Measurements from ENCODE around the gene RNASE11. TPM values are rescaled to one million over a fixed set of nuclear protein-coding genes. Genes with fewer than 3 reads are reported as not detected.
"Not testable (repeated sequence)": the region's sequence is repeated elsewhere in the genome, so short reads cannot be mapped to it uniquely, and the experiment has no call there.

Gene RNASE11
- total RNA-seq: not detected

GRCh38 chr14:20587489-20588154 is at the start of gene RNASE11:
TSS of gene RNASE11 (minus strand) at chr14:20588001.
- FAIRE-seq (no peak), DNase-seq (ENCODE audit: low spot score in 2 of 2) (no peak)

DNA sequence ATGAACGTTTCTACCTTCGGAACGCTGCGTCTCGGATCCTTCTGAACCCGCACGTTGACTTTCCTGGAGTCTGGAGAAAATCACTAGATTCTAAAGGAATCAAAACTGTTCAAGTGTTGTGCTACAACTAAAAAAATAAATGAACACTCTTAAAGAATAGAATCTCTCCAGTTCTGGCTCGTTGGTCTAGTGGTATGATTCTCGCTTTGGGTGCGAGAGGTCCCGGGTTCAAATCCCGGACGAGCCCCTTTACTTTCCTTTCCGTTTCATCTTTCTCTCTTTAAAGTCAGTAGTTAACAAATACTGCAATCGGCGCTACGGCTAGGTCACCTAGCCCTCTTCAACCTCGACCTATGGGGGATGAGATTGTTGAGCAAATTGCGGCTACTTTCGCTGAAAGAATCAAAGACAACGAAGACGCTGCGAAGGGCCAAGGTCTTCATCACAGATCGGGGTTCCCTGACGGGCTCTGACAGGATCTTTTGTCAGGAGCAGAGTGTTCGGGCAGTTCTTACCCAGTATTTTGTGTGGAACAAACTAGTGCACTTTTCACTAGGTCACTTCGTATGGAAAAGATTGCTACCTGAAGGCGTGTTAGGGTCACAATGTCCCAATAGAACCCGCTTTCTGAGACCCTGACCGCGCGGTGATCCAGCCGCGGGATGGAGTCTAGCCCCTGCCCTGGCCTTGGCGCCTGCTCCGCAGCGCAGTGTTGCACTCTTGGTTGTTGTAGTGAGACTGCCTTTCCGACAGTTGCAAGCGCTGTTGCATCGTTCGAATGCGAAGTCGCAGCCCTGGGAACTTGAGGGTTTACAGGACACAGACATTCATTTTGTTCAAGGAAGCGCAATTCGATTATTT is 45.3 kb upstream of the RNASE11 start:
- DNase-seq (ENCODE audit: low spot score in 2 of 2) (no peak), FAIRE-seq (no peak)

DNA sequence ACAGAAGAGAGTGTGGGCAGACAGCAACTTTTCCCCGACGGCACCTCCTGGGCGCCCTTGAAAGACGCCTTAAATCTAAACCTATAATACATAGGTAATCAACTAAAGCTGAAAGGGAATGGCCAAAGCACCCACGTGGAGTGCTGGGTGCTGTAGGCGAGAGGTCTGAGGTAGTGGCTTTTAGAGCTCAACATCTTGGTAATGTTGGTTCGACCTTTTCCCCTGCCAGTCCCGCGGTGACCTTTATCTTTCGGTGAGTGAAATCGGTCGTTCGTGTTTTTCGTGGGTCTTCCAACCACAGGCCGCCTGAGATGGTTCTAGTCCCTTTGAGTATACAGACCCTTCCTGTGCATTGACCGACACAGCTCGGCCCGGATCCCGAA is 44.6 kb upstream of the RNASE11 start:
- DNase-seq (ENCODE audit: low spot score in 2 of 2) (no peak), FAIRE-seq (no peak)

DNA sequence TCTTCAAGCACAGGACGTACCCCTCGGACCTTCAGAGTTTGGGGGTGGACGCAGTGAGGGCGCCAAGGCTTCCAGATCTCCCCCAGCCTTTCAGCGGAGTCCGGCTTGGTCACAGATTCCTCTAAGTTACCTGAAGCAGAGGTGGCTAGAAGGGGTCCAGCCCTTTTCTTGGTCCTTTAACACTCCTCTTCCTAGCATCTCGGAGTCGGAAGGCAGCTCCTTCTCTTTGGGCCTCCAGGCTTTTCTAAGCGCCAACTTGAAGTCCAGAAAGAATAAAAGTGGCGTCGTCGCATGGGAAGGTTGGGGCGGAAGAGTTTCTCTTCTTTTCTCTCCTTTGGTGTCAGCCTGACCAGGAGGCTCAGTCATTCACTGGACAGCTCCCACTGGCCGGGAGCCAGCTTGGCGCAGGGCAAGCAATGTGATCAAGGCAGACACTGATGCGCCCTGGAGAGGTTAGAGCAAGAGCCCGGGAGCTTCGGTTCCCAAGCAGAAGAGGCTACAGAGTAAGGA is 44.1 kb upstream of the RNASE11 start:
- FAIRE-seq (no peak), DNase-seq (ENCODE audit: low spot score in 2 of 2) (no peak)

GRCh38 chr14:20631023-20631879 is 43.5 kb upstream of the RNASE11 start:
- FAIRE-seq: no peak
- no peak for DNase-seq (ENCODE audit: low spot score in 2 of 2)

DNA sequence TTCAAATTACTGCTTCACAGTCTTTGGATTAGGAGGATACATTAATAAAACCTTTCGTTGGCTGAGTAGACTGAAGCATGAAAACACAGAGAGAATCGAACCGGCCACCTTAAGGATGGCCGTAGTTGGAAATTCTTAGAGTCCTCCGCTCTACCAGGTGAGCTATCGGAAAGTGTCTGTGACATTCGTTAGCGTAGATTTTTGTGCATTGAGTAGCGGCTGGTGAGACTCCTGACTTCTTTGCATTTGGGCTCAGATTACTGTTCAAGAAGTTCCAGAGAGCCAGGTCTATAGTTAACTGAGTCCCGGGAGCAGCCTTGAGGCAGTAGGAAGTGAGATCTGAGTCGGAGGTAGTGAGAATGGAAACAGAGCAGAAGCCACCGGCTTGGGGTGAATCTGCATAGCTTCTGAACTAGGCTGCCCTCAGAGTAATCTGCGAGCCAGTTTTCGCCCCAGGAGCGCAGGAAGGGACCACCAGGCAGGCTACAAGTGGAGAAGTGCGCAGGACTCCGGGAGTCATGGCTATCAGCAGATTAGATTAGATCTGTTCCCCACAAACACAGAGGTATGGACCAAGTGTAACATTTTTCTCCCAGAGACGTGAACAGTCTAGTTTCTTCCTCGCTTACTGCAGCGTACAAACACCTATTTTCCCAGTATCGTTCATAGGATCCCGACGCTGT is 42.7 kb upstream of the RNASE11 start:
- DNase-seq (ENCODE audit: low spot score in 2 of 2): no peak
- no peak for FAIRE-seq

- DNase-seq (ENCODE audit: low spot score in 2 of 2): no peak
- no peak for FAIRE-seq
Measured at GRCh38 chr14:20628063-20628854, 40.5 kb upstream of the RNASE11 start.

- no peak for FAIRE-seq
- no peak for DNase-seq (ENCODE audit: low spot score in 2 of 2)
Measured at GRCh38 chr14:20627346-20628027, 39.7 kb upstream of the RNASE11 start.

DNA sequence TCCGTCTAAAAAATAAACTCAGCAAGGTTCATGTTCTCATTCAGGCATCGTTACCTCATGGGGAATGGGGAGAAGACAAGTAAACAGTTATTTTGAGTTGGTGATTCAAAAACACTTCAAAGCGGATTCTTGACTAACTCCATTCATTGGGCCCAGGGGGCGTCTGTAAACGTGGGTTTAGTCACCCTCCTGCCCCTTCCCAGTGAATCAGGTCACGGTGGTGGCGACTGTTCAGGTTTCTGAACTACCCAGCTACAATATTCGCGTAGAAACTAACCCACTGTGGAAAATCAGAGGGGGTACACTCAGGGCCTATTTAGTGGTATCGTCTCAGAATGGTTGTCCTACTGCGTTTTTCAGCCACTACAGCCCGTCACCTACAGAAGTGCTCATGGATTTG is 38.5 kb upstream of the RNASE11 start:
- FAIRE-seq (no peak), DNase-seq (ENCODE audit: low spot score in 2 of 2) (no peak)

DNA sequence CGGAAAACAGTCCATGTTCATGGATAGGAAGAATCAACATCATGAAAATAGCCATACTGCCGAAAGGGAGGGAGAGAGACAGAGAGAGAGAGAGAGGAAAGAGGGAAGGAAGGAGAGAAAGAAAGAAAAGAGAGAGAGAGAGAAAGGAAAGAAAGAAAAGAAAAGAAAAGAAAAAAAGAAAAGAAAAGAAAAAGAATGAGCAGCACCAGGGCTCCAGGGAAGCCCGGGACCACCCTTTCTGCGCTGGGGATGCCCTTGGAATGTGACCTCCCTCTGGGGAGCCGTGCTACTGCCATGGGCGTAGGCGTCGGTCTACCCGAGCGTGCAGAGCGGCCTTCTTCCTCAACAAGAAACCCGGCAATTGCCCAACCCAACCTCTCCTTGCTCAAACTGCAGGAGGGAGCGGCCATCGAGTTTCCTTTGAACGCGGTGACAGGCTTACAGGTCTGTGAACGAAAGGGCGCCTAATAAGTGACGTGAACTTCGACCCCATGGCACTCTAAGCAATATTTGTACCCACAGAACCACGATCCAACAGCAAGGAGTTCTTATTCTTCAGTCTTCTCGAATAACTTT is 36.8 kb upstream of the RNASE11 start:
- DNase-seq (ENCODE audit: low spot score in 2 of 2) (no peak), FAIRE-seq (no peak)

DNA sequence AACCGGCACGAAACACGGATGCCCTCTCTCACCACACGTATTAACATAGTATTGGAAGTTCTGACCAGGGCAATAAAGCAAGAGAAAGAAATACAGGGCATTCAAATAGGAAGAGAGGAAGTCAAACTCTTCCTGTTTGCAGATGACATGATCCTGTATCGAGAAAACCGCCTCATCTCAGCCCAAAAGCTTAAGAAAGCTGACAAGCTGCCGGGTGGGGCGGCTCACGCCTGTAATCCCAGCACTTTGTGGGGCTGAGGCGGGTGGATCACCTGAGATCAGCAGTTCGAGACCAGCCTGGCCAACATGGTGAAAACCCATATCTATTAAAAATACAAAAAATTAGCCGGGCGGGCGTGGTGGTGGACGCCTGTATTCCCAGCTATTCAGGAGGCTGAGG is 36.0 kb upstream of the RNASE11 start:
- DNase-seq (ENCODE audit: low spot score in 2 of 2) (no peak), FAIRE-seq (no peak)

DNA sequence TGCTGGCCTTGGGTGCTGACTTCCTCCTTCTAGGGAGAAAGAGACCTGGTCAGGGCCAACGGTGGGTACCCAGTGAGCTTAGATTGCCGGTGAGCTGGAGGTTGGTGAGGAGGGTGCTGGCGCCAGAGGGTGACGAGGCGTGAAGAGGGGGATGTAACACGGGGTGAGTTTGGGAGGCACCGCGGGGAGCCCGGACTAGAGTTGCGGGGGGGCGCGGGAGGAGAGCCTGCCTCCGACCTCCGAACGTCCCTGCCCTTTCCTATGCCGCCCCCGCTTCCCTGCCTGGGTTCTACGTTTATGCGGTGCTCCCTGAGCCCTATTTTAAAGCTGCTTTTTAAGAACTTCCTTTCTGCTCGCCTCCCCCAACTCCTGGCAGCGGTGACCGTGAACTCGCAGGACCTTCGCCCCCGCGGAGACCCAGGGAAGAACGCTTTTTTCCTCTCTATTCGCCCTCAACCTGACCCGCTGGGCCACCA is 35.1 kb upstream of the RNASE11 start:
- no peak for FAIRE-seq

GRCh38 chr14:20620798-20621478 is 33.1 kb upstream of the RNASE11 start:
- FAIRE-seq (no peak), DNase-seq (ENCODE audit: low spot score in 2 of 2) (no peak)

More for the DNA sequence above, 35.1 kb upstream of the RNASE11 start:
- DNase-seq (ENCODE audit: low spot score in 2 of 2): no peak

GRCh38 chr14:20619688-20620087 is 31.9 kb upstream of the RNASE11 start:
- FAIRE-seq; DNase-seq (ENCODE audit: low spot score in 2 of 2): not testable (repeated sequence)

DNA sequence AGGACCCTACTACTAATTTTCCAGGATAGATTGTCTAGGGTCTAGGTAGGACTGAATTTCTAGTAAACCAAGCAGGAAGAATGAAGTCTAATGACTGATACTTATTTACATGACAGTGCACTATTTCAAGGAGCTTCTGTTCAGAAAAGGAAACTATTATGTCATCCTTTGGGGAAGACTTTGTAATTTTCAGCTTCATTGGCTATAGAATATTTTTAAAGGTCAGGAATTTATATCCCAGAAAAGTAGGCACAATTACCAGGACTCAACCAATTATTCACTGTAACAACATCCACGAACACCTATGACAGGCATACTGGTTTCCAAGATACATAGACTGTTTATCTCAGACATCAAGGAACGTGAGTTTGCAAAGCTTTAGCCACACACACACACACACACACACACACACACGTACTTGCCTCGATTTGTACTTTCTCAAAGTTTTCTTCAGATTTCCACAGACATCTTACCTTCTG is 30.5 kb upstream of the RNASE11 start:
- DNase-seq (ENCODE audit: low spot score in 2 of 2) (no peak), FAIRE-seq (no peak)

- no peak for FAIRE-seq
- DNase-seq (ENCODE audit: low spot score in 2 of 2): no peak
Measured at GRCh38 chr14:20617138-20618003, 29.6 kb upstream of the RNASE11 start.

GRCh38 chr14:20615996-20616395 is 28.2 kb upstream of the RNASE11 start:
- DNase-seq (ENCODE audit: low spot score in 2 of 2): no peak
- no peak for FAIRE-seq

Measured in frontal cortex (tissue), 4 donors.